SK-N-SH treated with all-trans-retinoic acid at 6 μM for 48 hours (cell line): ENCODE results near the gene GPC3.

ENCODE experiments used
- ATAC-seq: fragments of 200-7000 bp; cut with Tn5 transposase; 3 replicates; pipeline ENCODE4 v1.9.1; 2020; ENCODE audit warnings: mild to moderate bottlenecking, moderate library complexity
- BACH2 ChIP-seq: fragments of 250-450 bp; sonication (Bioruptor Pico); IDR thresholded peaks from 2 replicates; pipeline ENCODE4 v1.9.0; 2021; ENCODE audit warnings: mild to moderate bottlenecking, borderline replicate concordance
- CSDC2 ChIP-seq: fragments of 250-450 bp; sonication (Bioruptor Pico); IDR thresholded peaks from 2 replicates; pipeline ENCODE4 v1.5.0; 2020; ENCODE audit warnings: mild to moderate bottlenecking, moderate library complexity
- CSRNP3 ChIP-seq: fragments of 250-450 bp; sonication (Bioruptor Pico); IDR thresholded peaks from 2 replicates; pipeline ENCODE4 v1.5.1; 2021; ENCODE audit warnings: mild to moderate bottlenecking, moderate library complexity
- ESRRG ChIP-seq: fragments of 250-450 bp; sonication (Bioruptor Pico); IDR thresholded peaks from 2 replicates; pipeline ENCODE4 v1.6.1; 2021; ENCODE audit warnings: mild to moderate bottlenecking
- GLIS3 ChIP-seq: fragments of 250-450 bp; sonication (Bioruptor Pico); IDR thresholded peaks from 2 replicates; pipeline ENCODE4 v1.5.0; 2020; ENCODE audit warnings: mild to moderate bottlenecking, moderate library complexity
- ISL1 ChIP-seq: fragments of 250-450 bp; sonication (Bioruptor Pico); IDR thresholded peaks from 2 replicates; pipeline ENCODE4 v2.1.2; 2022; ENCODE audit warnings: mild to moderate bottlenecking, moderate library complexity
- OSR1 ChIP-seq: fragments of 250-450 bp; sonication (Bioruptor Pico); IDR thresholded peaks from 2 replicates; pipeline ENCODE4 v1.8.0; 2022; ENCODE audit warnings: moderate library complexity, mild to moderate bottlenecking, inconsistent platforms
- PATZ1 ChIP-seq: fragments of 250-450 bp; sonication (Bioruptor Pico); IDR thresholded peaks from 2 replicates; pipeline ENCODE4 v1.8.0; 2020; ENCODE audit warnings: mild to moderate bottlenecking, moderate library complexity, borderline replicate concordance
- POU6F1 ChIP-seq: fragments of 250-450 bp; sonication (Bioruptor Pico); IDR thresholded peaks from 2 replicates; pipeline ENCODE4 v1.8.0; 2021; ENCODE audit warnings: low read depth, mild to moderate bottlenecking, moderate library complexity, borderline replicate concordance
- PPARA ChIP-seq: fragments of 250-450 bp; sonication (Bioruptor Pico); IDR thresholded peaks from 2 replicates; pipeline ENCODE4 v1.5.0; 2020; ENCODE audit warnings: mild to moderate bottlenecking, borderline replicate concordance
- RARB ChIP-seq: fragments of 250-450 bp; sonication (Bioruptor Pico); IDR thresholded peaks from 2 replicates; pipeline ENCODE4 v1.8.0; 2021; ENCODE audit warnings: mild to moderate bottlenecking, moderate library complexity
- SNAI2 ChIP-seq: fragments of 250-450 bp; sonication (Bioruptor Pico); IDR thresholded peaks from 2 replicates; pipeline ENCODE4 v1.5.0; 2020; ENCODE audit warnings: mild to moderate bottlenecking, moderate library complexity
- TCF4 ChIP-seq: fragments of 250-450 bp; sonication (Bioruptor Pico); IDR thresholded peaks from 2 replicates; pipeline ENCODE4 v1.8.0; 2021; ENCODE audit warnings: mild to moderate bottlenecking, moderate library complexity, borderline replicate concordance
- TOX ChIP-seq: fragments of 250-450 bp; sonication (Bioruptor Pico); IDR thresholded peaks from 2 replicates; pipeline ENCODE4 v1.8.0; 2021; ENCODE audit warnings: mild to moderate bottlenecking, moderate library complexity, borderline replicate concordance
- TSHZ2 ChIP-seq: fragments of 250-450 bp; sonication (Bioruptor Pico); IDR thresholded peaks from 2 replicates; pipeline ENCODE4 v1.5.0; 2020; ENCODE audit warnings: mild to moderate bottlenecking, moderate library complexity
- ZC3H10 ChIP-seq: fragments of 250-450 bp; sonication (Bioruptor Pico); IDR thresholded peaks from 2 replicates; pipeline ENCODE4 v1.5.1; 2021; ENCODE audit warnings: mild to moderate bottlenecking, moderate library complexity
- ZFP3 ChIP-seq: fragments of 250-450 bp; sonication (Bioruptor Pico); IDR thresholded peaks from 2 replicates; pipeline ENCODE4 v1.5.0; 2020; ENCODE audit warnings: mild to moderate bottlenecking, moderate library complexity
- ZFP30 ChIP-seq: fragments of 450-650 bp; formaldehyde crosslinking; IDR thresholded peaks from 2 replicates; pipeline ENCODE4 v1.5.0; 2022; ENCODE audit warnings: mild to moderate bottlenecking, moderate library complexity
- ZNF565 ChIP-seq: fragments of 450-650 bp; formaldehyde crosslinking; conservative IDR thresholded peaks from 2 replicates; pipeline ENCODE4 v1.5.0; 2020; ENCODE audit warnings: low read depth, mild to moderate bottlenecking, moderate library complexity
- ZNF70 ChIP-seq: fragments of 450-650 bp; formaldehyde crosslinking; IDR thresholded peaks from 2 replicates; pipeline ENCODE4 v1.5.0; 2020; ENCODE audit warnings: mild to moderate bottlenecking, moderate library complexity
- ZNF8 ChIP-seq: fragments of 450-650 bp; formaldehyde crosslinking; IDR thresholded peaks from 2 replicates; pipeline ENCODE4 v1.5.0; 2020; ENCODE audit warnings: mild to moderate bottlenecking, moderate library complexity

GPC3 gene

GRCh38 chrX:133859860-133860259 lies 125.5 kb downstream of the GPC3 start:
- ATAC-seq = no peak
- no peak for TF ChIP-seq TCF4 (CRISPR knock-in tag)
- no peak for TF ChIP-seq PPARA (CRISPR knock-in tag)
- no peak for TF ChIP-seq ZNF8 (CRISPR knock-in tag)
- no peak for TF ChIP-seq BACH2 (CRISPR knock-in tag)
- no peak for TF ChIP-seq POU6F1
- TF ChIP-seq CSRNP3 (CRISPR knock-in tag) = no peak
- TF ChIP-seq ISL1 (CRISPR knock-in tag) = no peak
- no peak for TF ChIP-seq GLIS3 (CRISPR knock-in tag)
- TF ChIP-seq OSR1 (CRISPR knock-in tag) = no peak
- no peak for TF ChIP-seq TSHZ2
- TF ChIP-seq SNAI2 (CRISPR knock-in tag) = no peak
- TF ChIP-seq TOX (CRISPR knock-in tag) = no peak
- TF ChIP-seq RARB = no peak
- no peak for TF ChIP-seq ZNF565
- no peak for TF ChIP-seq CSDC2 (CRISPR knock-in tag)
- no peak for TF ChIP-seq PATZ1
- TF ChIP-seq ESRRG (CRISPR knock-in tag) = no peak
- TF ChIP-seq ZFP3 (CRISPR knock-in tag) = no peak
- no peak for TF ChIP-seq ZFP30
- no peak for TF ChIP-seq ZC3H10 (CRISPR knock-in tag)
- TF ChIP-seq, all 23 proteins: peak for 0

GRCh38 chrX:133859336-133859735 lies 126.1 kb downstream of the GPC3 start:
- ATAC-seq = no peak
- TF ChIP-seq ZNF565 = no peak
- no peak for TF ChIP-seq ZNF70 (CRISPR knock-in tag)
- no peak for TF ChIP-seq TCF4 (CRISPR knock-in tag)
- TF ChIP-seq RARB = no peak
- TF ChIP-seq POU6F1 = no peak
- TF ChIP-seq PATZ1 = no peak
